GM21786 (cell line): ENCODE results near the gene IKBKG.
"Not testable (repeated sequence)": the region's sequence is repeated elsewhere in the genome, so short reads cannot be mapped to it uniquely, and the experiment has no call there.

ENCODE experiments used
- ATAC-seq: cut with Tn5 transposase; IDR thresholded peaks from one replicate; pipeline ENCODE4 v1.9.1; 2021; ENCODE audit not compliant: unreplicated experiment

The IKBKG gene, protein sequence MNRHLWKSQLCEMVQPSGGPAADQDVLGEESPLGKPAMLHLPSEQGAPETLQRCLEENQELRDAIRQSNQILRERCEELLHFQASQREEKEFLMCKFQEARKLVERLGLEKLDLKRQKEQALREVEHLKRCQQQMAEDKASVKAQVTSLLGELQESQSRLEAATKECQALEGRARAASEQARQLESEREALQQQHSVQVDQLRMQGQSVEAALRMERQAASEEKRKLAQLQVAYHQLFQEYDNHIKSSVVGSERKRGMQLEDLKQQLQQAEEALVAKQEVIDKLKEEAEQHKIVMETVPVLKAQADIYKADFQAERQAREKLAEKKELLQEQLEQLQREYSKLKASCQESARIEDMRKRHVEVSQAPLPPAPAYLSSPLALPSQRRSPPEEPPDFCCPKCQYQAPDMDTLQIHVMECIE

DNA sequence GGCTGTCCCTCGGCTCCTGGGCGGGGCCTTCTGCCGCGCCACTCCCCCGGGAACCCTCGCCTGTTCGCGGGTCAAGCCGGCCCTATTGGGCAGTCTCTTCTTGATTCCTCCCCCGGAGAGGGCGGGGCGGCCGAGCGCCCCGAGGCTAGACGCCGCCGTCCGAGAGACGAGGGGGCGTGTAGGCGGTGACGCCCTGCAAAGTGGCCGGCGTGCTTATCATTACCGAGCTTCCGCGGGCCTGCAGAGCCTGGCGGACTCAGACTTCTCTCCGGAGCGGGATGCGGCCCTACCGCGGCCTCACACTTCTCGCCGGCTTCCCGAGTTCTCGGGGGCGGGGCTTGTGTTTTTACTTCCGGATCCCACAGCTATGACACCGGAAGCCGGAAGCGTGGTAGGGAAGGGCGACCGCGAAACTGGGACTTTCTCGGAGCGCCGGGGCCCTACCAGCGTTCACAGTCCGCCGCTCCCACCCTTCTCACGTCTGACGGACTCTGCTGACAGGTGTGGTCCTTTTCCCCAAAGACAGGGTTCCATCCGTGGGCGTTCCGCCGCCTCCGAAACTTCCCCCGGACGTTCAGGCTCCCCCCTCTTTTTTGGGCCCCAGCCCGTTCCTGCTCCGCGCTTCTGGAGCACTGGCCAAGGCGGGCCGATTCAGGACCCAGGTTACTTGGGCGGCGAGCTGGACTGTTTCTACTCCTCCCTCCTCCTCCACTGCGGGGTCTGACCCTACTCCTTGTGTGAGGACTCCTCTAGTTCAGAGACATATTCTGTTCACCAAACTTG, at the start of gene IKBKG:
Gene IKBKG (plus strand): TSS at position 376 of the 783 bp plus-strand sequence. CDS start 4,383 bp downstream, outside the sequence.
- ATAC-seq: peak; percentile 71

DNA sequence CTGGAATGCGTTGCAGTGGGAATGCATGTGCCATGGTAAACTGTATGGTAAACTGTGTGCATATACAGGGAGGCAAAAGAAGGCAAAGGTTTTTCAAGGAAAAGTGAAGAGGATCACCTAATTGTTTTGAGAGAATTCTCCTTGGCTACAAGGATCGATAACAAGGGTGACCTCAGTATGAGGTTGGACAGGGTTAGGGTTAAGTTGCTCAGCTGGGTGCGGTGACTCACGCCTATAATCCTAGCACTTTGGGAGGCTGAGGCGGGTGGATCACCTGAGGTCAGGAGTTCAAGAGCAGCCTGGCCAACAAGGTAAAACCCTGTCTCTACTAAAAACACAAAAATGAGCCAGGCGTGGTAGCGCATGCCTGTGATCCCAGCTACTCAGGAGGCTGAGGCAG, 46.0 kb upstream of the IKBKG start:
- ATAC-seq: not testable (repeated sequence)

DNA sequence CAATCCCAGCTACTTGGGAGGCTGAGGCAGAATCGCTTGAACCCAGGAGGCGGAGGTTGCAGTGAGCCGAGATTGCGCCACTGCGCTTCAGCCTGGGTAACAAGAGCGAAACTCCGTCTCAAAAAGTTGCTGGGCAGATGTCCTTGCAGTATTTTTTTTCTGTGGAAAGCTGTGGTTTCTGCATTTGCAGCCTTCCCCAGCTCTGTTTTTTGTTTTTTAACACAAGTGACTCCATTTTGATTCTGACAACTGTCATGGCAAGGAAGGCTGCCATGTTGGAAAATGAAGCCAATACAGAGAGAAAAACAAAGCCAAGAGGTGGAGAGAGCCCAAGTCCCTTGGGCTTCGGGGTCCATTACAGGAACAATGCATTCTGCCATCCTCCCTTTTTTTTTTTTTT, 45.3 kb upstream of the IKBKG start:
- ATAC-seq: no peak

DNA sequence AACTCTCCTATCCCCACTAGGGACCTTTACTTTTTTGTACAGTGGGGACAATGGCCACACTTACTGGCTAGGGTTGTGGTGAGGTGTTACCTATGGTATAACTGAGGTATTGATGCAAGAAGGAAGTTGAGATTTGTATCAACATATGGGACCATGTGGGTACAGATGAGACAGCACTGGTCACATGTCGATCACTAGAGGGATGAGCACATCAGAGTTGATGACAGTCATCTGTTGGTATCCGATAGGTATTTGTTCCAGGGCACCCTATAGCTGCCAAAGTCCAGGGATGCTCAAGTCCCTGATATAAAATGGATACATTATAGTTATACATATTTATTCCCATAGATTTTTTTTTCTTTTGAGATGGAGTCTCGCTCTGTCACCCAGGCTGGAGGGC, 44.4 kb upstream of the IKBKG start:
- ATAC-seq: no peak

DNA sequence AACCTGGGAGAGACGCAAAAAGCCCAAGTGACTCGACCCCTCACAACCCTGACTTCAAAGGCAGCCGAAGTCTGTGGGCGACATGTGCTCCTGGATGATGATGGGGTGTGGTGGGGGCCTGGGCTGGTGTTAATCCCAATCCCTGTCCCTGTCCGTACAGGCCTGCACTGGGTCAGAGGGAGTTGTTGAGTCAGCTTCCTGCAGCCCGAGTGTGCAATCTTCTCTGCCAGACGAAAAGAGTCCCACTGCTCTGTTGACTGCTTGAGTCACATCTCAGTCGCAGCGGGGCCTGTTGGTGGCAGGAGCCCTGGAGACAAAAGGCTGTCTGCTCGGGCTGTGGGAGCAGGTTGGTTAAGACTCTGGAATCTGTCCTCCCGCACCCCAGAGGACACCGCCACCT, 41.7 kb upstream of the IKBKG start:
- ATAC-seq: no peak

DNA sequence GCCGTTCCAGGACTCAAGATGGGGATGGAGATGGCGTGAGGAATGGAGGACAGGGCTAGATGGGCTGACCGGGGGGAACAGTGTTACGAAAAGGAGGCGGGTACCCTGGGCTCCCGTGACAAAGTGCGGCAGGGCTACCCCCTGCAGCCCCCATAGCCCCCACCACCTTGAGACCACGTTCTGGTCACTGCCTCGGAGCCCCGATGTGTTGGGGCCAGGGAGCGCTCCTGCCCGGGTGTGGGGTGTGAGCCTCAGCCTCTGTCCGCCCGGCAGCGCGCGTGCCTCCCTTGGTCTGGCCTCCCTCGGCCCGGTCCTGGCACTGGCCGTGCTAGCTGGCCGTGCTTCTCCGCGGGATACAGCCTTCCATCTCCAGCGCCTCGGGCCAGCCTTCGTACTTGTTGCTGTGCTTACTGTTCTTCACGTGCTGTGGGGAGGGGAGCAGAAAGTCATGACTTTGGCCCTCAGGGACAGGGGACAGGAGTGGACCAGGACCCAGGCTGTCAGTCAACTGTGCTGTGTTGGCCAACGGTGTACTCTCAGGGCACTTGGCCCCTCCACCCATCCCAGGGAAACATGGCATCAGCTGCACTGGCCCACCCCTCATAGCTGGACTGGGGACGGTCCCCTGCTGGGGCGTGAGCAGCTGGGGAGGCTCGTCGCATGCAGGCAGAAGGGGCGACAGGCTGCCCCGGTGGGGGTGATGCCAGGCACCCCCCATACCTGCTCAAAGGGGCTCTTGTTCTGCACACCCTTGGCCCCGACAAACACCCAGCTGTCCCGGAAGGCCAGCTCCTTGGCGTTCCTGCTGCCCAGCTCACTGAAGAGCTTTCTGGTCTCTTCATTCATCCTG, 40.7 kb upstream of the IKBKG start:
- no peak for ATAC-seq

DNA sequence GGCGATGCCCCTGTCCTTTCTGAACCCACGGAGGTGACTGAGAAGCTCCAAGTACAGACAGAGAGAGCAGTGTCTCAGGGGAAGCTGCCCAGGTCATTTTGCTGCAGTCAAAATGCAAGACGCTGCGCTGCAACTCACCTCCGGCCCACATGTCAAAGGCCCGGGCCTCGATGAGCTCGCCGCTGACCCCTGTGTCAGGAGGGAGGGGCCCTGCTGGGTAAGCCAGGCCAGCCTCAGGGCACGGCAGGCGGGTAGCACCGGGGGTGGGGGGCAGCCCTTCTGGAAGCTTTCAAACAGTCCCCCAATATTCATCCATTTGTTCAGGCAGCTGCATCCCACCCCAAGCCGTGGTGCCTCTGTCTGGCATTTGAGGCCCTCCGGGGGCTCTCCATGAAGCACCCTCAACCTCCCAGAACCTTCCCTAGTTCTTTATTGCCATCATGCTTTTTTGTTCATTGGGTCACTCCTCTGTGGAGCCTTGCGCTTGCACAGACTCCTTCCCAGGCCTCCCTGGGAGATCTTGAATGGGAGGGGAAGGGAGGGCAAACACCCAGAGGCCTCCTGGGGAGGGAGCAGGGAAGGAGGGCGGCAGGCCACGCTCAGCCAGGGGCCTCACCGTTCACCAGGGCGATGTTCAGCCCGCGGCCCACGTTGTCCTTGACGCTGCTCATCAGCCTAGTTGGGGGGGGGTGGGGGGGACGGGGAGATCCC, 39.6 kb upstream of the IKBKG start:
- no peak for ATAC-seq

DNA sequence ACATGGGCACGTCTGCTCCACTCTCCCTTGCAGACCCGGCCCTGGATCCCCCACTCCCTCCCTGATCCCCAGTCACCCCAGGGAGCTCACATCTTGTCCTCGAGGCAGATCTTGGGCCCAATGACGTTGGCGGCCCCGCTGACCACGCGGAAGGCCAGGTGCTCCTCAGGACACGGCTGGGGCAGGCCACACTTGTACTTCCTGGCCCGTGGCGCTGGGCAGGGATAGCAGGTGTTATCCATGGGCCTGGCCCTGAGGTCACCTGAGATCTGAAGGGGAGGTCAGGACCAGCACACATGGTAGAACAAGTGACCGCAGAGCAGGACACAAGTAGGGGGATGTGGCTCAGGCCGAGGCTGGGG, 39.1 kb upstream of the IKBKG start:
- ATAC-seq: no peak

DNA sequence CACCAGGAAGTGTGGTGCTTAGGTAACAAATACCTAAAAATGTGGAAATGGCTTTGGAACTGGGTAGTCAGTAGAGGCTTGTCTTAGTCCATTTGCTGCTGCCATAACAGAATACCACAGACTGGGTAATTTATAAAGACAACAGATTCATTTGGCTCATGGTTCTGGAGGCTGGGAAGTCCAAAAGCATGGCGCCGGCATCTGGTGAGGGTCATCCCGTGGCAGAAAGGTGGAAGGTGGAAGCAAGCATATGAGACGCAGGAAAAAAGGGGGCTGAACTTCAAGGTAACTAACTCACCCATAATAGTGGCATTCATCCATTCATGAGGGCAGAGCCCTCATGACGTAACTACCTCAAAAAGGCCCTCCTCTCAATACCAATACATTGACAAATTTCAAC, 38.0 kb upstream of the IKBKG start:
- no peak for ATAC-seq

DNA sequence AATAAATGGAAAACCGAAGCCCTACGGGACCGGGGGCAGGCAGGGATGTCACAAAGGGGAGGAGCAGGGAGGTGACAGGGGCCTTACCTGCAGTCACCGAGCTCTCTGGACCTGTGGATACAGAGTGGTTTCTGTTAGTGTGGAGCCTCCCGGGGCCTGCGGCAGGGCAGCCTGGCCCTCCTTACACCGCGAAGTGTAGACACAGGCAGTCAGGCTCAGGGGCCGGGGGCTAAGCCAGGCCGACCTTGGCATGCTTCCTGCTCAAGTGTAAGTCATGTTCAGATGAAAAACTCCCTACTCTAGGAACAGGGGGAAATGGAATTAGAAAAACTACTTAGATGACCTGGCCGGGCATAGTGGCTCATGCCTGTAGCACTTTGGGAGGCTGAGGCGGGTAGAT, 35.7 kb upstream of the IKBKG start:
- no peak for ATAC-seq

DNA sequence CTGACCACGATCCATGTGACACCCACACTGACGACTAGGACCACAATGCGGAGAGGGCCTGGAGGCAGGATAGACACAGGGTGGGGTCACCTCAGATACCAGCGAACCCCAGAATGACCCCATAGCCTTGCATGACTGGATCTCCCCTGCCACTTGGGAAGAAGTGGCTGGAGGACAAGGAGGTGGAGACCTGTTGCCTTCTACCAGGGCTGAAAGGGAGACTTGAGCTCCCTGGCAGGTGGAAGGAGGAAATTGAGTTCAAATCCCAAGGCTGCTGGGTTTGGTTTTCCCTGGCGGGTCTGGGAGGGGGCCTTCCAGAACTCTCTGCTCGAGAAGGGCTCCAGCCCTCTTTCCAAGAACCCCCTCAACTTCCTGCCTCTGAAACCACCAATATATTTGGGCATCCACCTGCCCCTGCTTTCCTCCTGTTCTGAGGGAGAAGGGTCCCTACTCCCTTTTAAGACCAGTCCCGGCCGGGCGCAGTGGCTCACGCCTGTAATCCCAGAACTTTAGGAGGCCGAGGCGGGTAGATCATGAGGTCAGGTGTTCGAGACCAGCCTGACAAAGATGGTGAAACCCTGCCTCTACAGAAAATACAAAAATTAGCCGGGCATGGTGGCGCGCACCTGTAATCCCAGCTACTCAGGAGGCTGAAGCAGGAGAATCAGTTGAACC, 34.4 kb upstream of the IKBKG start:
- no peak for ATAC-seq

DNA sequence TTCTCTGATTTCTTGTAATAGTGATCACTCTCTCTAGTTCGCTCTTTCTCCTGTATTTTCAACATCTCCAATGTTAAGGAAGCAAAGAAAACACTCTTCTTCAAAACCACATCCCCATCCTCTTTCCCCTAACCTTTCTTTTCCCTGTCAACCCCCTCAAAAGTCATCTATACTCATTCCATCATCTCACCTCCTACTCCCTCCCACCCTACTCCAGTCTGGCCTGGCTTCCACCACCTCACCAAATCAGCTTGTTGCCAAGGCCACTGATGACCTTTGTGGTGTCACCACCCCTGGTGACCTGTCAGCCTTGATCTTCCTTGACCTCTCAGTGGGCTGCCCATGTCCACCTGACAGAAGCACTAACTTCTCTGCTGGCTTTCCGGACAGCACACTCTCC, 33.7 kb upstream of the IKBKG start:
- ATAC-seq: no peak

DNA sequence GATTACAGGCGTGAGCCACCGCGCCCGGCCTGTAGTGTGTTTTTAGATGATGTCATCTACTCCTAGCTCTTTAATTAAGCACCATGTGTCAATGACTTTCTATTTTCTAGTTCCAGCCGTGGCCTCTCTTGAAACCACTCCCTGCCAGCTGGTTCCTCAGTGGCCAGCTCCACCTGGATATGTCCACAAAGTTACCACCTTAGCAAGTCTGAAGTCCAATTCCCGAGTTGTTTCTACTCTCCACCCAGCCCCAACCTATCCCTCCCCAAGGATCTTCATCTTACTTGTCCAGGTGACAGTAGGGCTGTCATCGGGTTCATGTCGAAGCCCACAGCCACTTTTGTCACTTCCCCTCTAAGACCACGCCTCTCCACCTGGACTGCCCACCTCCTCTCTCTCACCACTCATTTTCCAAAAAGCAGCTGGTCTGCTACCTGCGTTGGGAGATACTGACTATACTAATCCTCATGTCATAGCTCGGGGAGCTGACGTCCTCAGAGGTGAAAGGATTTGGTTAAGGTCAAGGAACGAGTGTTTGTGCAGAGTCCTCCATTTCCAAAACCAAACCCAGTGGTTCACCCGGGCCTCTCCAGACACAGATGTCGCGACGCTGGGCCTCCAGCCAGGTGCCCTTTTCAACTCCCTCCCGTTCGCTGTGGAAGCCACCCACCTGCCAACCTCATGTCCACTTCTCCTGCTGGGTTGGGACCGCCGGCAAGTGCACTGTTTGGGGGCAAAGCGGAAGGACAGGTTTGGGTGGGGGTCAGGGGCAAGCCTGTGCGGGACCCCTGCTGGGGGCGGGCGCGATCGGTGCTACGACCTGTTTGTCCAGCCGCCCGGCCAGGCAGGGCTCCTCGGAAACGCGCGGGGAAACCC, 32.1 kb upstream of the IKBKG start:
- ATAC-seq: no peak

DNA sequence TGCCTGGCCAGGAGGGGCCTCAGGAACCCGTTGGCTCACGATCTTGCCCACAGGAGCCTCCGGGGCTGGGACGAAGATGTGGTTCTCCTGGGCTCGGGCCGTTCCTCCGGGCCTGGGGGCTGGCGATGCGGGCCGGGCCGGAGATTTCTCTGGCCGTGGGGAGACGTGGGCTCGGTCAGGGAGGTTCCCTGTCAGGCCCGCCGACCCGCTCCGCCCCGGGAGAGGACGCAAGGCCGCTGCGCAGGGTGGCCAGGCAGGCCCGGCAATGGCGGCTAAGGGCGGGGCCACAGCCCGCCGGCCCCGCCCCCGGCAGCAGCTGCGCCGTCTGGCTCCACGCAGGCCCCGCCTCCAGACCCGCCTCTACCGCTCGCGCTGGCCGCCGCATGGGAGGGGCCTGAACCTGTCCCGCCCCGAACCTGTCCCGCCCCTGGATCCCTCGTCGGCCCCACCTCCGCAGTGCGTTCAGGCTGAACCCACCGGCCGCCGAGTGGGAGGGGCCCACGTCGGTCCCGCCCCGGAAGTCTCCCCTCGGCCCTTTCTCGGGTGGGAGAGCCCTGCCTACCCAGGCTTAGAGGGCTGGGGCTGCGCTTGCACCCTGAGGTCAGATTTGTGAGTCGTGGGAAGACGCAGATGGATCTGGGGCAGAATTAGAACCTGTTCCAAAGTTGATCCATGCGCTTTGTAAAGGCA, 31.3 kb upstream of the IKBKG start, which contains the start of gene FAM3A:
Gene FAM3A (minus strand): TSS at position 267 of the 690 bp plus-strand sequence. CDS start 460 bp downstream, outside the sequence.
- ATAC-seq: peak; percentile 84

DNA sequence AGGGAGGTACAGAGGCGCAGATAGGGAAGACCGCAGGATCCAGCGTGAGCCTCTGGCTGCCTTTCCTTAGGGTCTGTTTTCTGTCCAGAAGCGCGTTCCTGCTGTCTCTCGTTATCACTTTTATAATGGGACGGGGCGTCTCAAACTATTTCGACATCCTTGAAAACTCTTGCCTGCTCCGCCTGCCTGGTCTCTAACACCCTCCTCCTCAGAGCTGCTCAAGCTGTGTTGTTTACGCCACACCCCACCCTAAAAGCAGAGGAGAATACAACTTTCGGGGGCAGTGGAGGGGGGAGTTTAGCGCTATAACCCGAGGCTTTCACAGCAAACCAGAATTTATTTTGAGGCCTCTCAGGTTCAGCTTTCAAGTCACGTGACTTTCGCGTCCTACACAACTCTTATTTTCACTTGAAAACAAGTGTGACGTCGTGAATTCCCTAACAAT, 30.7 kb upstream of the IKBKG start:
- no peak for ATAC-seq

DNA sequence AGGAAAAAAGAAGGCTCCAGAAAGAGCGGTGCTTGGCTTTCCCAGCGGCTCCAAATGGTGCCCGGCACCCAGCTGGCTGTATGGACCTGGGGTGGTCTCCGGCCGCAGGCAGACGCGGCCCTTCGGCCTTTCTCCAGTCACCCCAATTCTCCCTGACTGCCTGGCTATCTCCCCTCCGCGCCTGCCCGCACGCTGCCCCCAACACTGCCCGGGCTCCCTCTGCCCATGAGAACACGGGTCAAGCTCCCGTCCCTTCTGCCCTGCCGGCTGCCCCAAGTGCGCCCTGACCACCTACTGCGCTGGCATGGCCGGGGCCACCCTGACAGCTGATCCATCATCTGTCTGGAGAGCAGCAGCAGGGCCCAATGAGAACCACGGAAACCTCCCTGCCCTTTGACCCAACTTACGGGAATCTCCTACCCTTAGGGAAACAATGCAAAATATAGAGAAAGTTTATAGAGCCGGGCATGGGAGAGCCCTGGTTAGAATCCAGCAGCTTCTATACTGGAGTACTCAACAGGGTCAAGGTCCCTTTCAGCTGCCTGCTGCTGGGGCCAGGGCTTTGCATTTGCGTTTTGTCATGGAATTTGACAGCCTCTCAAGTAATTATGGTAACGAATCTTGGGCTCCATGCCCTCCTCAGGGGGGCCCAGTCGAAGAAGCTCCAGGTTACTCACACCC, 30.2 kb upstream of the IKBKG start:
- no peak for ATAC-seq

DNA sequence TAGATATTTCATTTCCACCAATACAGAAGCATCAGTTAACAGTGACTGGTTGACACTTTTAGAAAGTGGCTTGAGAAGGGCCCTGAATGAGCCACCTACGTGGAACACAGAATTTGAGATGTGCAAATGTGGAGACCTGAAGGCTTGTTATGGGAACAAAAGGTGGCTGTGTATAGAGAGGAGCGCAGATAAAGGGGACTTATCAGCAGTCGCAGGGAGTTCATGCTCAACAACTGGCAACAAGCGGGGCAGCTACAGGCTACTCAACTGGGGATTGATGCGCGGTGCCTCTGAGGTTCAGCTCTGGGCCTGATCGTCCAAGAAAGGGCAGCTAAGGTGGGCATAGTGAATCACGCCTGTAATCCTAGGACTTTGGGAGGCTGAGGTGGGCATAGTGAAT, 28.0 kb upstream of the IKBKG start:
- ATAC-seq: no peak
